K562 (cell line): Measurements from ENCODE around the gene FN3K. TPM values are rescaled to one million over a fixed set of nuclear protein-coding genes. Genes with fewer than 3 reads are reported as not detected.

Experiments used
- ATAC-seq: fragments of 200-7000 bp; cut with Tn5 transposase; 3 replicates; pipeline ENCODE4 v1.9.1; 2020; ENCODE audit warnings: moderate library complexity
- BruUV-seq: library from RNA; stranded (reverse); fragments of 400-500 nt; replicated peaks from 2 replicates; lab custom pipeline; 2021; lab: Mats Ljungman, UMichigan
- CTCF ChIA-PET: fragments of 300-600 bp; formaldehyde crosslinking; extraction: SDS; loops from one replicate; lab custom pipeline; 2021; ENCODE audit warnings: low intra/inter-chr PET ratio; lab: Yijun Ruan, JAX
- POLR2A ChIA-PET: fragments of 300-600, 350-650 bp; sonication (Branson Sonifier 250); formaldehyde crosslinking; extraction: SDS; loops from one replicate; lab custom pipeline; 2021; ENCODE audit warnings: antibody characterized with exemption, inconsistent platforms; lab: Yijun Ruan, JAX
- DNase-seq, 4 experiments: peaks; one replicate each; pipeline versions ENCODE4 v3.0.0 to v3.0.0-alpha.2; 2011 to 2018; ENCODE audit warnings: low spot score in 3 of 4, mixed read lengths in 3 of 4; ENCODE audit errors: extremely low read depth in 1 of 4
- FAIRE-seq: peaks from 2 replicates; lab custom pipeline; 2011; peaks lifted over from hg19 to GRCh38; lab: Jason Lieb, UNC
- H2AFZ ChIP-seq: 2 replicates; pipeline ENCODE4 v1.6.0; 2011; ENCODE audit warnings: low read depth, low read length, control low read depth, inconsistent platforms
- H3K27ac ChIP-seq: fragments of 200-600 bp; 3 replicates; pipeline ENCODE4 v1.8.0; 2011; ENCODE audit warnings: low read depth, mild to moderate bottlenecking, control low read depth, inconsistent platforms, low read length, moderate library complexity, mixed read lengths; ENCODE audit errors: extremely low read depth
- H3K27me3 ChIP-seq, 2 experiments: fragments of 300-600 bp in 1 of 2; 2 replicates in 1 of 2; 3 replicates in 1 of 2; pipeline versions ENCODE4 v1.6.0 to v1.8.0; 2011; ENCODE audit warnings: inconsistent platforms in 2 of 2, low read length in 2 of 2, mild to moderate bottlenecking in 1 of 2, mixed read lengths in 1 of 2, moderate library complexity in 1 of 2; ENCODE audit not compliant: control insufficient read depth in 2 of 2, insufficient read depth in 2 of 2
- H3K36me3 ChIP-seq: fragments of 300-600 bp; 3 replicates; pipeline ENCODE4 v1.8.0; 2011; ENCODE audit warnings: mild to moderate bottlenecking, low read length, inconsistent platforms; ENCODE audit not compliant: control insufficient read depth, insufficient read depth
- H3K4me1 ChIP-seq, 2 experiments: fragments of 200-600 bp in 1 of 2; replicated peaks in 1 of 2; 2 replicates in 1 of 2; 3 replicates in 1 of 2; pipeline versions ENCODE4 v1.5.1 to v1.8.0; 2011; ENCODE audit warnings: inconsistent platforms in 2 of 2, low read length in 2 of 2, mild to moderate bottlenecking in 1 of 2, mixed read lengths in 1 of 2, moderate library complexity in 1 of 2; ENCODE audit not compliant: control insufficient read depth in 2 of 2, insufficient read depth in 2 of 2
- H3K4me2 ChIP-seq: 2 replicates; pipeline ENCODE4 v1.6.1; 2011; ENCODE audit warnings: low read length, control low read depth, inconsistent platforms, mixed read lengths; ENCODE audit not compliant: insufficient read depth
- H3K4me3 ChIP-seq: fragments of 200-600 bp; sonication (generic), shearing (Covaris generic); 2 replicates; pipeline ENCODE4 v1.5.1; 2016; ENCODE audit warnings: control low read depth, inconsistent platforms
- H3K79me2 ChIP-seq: fragments of 200-600 bp; 3 replicates; pipeline ENCODE4 v1.8.0; 2011; ENCODE audit warnings: low read length, inconsistent platforms; ENCODE audit not compliant: control insufficient read depth, insufficient read depth
- H3K9ac ChIP-seq, 2 experiments: 2 replicates each; pipeline versions ENCODE4 v1.6.0 to v1.6.1; 2011; ENCODE audit warnings: low read depth in 2 of 2, low read length in 2 of 2, control low read depth in 1 of 2, inconsistent platforms in 1 of 2, mild to moderate bottlenecking in 1 of 2, mixed read lengths in 1 of 2; ENCODE audit not compliant: insufficient read depth in 1 of 2
- H3K9me1 ChIP-seq: one replicate; pipeline ENCODE4 v1.6.0; 2011; ENCODE audit warnings: inconsistent platforms, mild to moderate bottlenecking, low read length, moderate library complexity; ENCODE audit not compliant: control insufficient read depth, insufficient read depth
- H3K9me3 ChIP-seq: replicated peaks from 2 replicates; pipeline ENCODE4 v1.5.1; 2011; ENCODE audit warnings: low read depth, low read length, inconsistent platforms; ENCODE audit not compliant: control insufficient read depth, insufficient read depth
- H4K20me1 ChIP-seq: replicated peaks from 2 replicates; pipeline ENCODE4 v1.6.1; 2011; ENCODE audit warnings: low read length, inconsistent platforms, mixed read lengths; ENCODE audit not compliant: control insufficient read depth, insufficient read depth
- CTCF ChIP-seq, 3 experiments: IDR thresholded peaks in 2 of 3; conservative IDR thresholded peaks in 1 of 3; 2 replicates each; pipeline ENCODE4 v1.5.1; 2011 to 2012; ENCODE audit warnings: low read length in 3 of 3, mild to moderate bottlenecking in 3 of 3, control low read depth in 2 of 3, improper control_type of control experiment in 1 of 3, inconsistent platforms in 1 of 3, low read depth in 1 of 3, mixed read lengths in 1 of 3, moderate library complexity in 1 of 3; ENCODE audit not compliant: insufficient read depth in 2 of 3
- E2F6 ChIP-seq, 2 experiments: IDR thresholded peaks; 2 replicates each; pipeline ENCODE4 v1.6.1; 2011; ENCODE audit warnings: borderline replicate concordance in 1 of 2, control low read depth in 1 of 2, low read depth in 1 of 2, low read length in 1 of 2, mild to moderate bottlenecking in 1 of 2, mixed read lengths in 1 of 2, moderate library complexity in 1 of 2; ENCODE audit not compliant: insufficient read depth in 1 of 2, insufficient read length in 1 of 2, poor library complexity in 1 of 2, severe bottlenecking in 1 of 2; ENCODE audit errors: extremely low read depth in 1 of 2
- ETV6 ChIP-seq, 3 experiments: fragments of 150-350 bp in 1 of 3; sonication (generic) in 1 of 3; formaldehyde crosslinking in 1 of 3; IDR thresholded peaks; 2 replicates each; pipeline versions ENCODE4 v1.6.1 to v1.8.0; 2014 to 2022; ENCODE audit warnings: borderline replicate concordance in 2 of 3, low read depth in 2 of 3, antibody characterized with exemption in 1 of 3, low read length in 1 of 3, mild to moderate bottlenecking in 1 of 3, missing genetic modification reagents in 1 of 3
- FOXJ3 ChIP-seq: sonication (generic); formaldehyde crosslinking; IDR thresholded peaks from 2 replicates; pipeline ENCODE4 v1.4.0; 2020; ENCODE audit warnings: mild to moderate bottlenecking, missing genetic modification reagents
- RCOR1 ChIP-seq, 2 experiments: IDR thresholded peaks; 2 replicates each; pipeline ENCODE4 v1.6.1; 2012; ENCODE audit warnings: low read depth in 2 of 2, low read length in 2 of 2, borderline replicate concordance in 1 of 2, improper control_type of control experiment in 1 of 2
- SMC3 ChIP-seq: conservative IDR thresholded peaks from 2 replicates; pipeline ENCODE4 v1.6.1; 2011; ENCODE audit warnings: low read depth, low read length, improper control_type of control experiment; ENCODE audit not compliant: insufficient read depth
- ZBTB33 ChIP-seq: sonication (generic); formaldehyde crosslinking; IDR thresholded peaks from 2 replicates; pipeline ENCODE4 v1.8.1; 2023; ENCODE audit warnings: mild to moderate bottlenecking, missing genetic modification reagents
- ZKSCAN3 ChIP-seq: fragments of 250-450 bp; sonication (Bioruptor Pico); IDR thresholded peaks from 2 replicates; pipeline ENCODE4 v1.4.0; 2020
- WGBS: fragments of 100-300 bp; shearing (Covaris generic); methylation state at CpG from one replicate; pipeline ENCODE4 v1.1.6; 2016; ENCODE audit warnings: low coverage, mixed read lengths; ENCODE audit not compliant: insufficient coverage; ENCODE audit errors: missing lambda C conversion rate; 5-methylcytosine and 5-hydroxymethylcytosine counted together
- in situ Hi-C: fragments of 300-500 bp; cut with MboI; formaldehyde crosslinking; loops from 4 replicates; pipeline ENCODE4 v1.15.0; 2018; ENCODE audit warnings: inconsistent platforms, mixed read lengths
- intact Hi-C: fragments of 100-400 bp; cut with micrococcal nuclease; formaldehyde crosslinking; loops from 2 replicates; pipeline ENCODE4 v1.14.2; 2022
- polyA plus RNA-seq, 8 experiments: library from polyadenylated mRNA; depleted of rRNA in 4 of 8; stranded (reverse) in 5 of 8; unstranded in 3 of 8; fragments of >200 nt; fragmentation: Nextera tagmentation in 2 of 8; fragmentation: Illumina TruSeq in 1 of 8; extraction: Ambion mirVana in 2 of 8; extraction: Trizol in 1 of 8; gene quantifications; 2 replicates each; pipeline versions ENCODE4 v1.2.1 to v1.2.3, GENCODE V29; 2011 to 2014; ENCODE audit warnings: inconsistent platforms in 1 of 8, missing spikeins in 1 of 8
- total RNA-seq, 7 experiments: library from RNA; depleted of rRNA in 6 of 7; stranded (reverse); fragments of >200 nt in 6 of 7; fragmentation: Illumina TruSeq in 2 of 7; extraction: Trizol in 2 of 7; gene quantifications; 2 replicates each; pipeline versions ENCODE4 v1.2.1 to v1.2.3, GENCODE V29; 2011 to 2021; ENCODE audit warnings: low replicate concordance in 1 of 7

Gene FN3K
- total and polyA plus RNA-seq, 9 of the 15 experiments (the other 6 are each of a cell fraction or from before 2014, with no cell fraction given), result 0.08 to 22.7 (median 3.8) TPM

GRCh38 chr17:82713071-82713723 is 22.2 kb upstream of the FN3K start:
- WGBS, result 60% methylated on average over 23 of the region's 35 CpGs
- TF ChIP-seq RCOR1 (IDR thresholded peaks at IDR 0.05; ENCODE audit: borderline replicate concordance in 1 of 2, low read depth in 2 of 2, low read length in 2 of 2) (no peak), FOXJ3 (CRISPR knock-in tag) (no peak), ETV6 (IDR thresholded peaks at IDR 0.05; ENCODE audit: borderline replicate concordance in 1 of 2, low read depth in 2 of 2, low read length in 1 of 2) (no peak), ETV6 (CRISPR knock-in tag; IDR thresholded peaks at IDR 0.05; ENCODE audit: borderline replicate concordance) (no peak), ZBTB33 (peak; percentile 67; the same call in 1 of the 2 replicates), CTCF (IDR thresholded peaks at IDR 0.05 in 2 of 3, conservative IDR thresholded peaks at IDR 0.05 in 1 of 3; ENCODE audit: insufficient read depth in 2 of 3, low read depth in 1 of 3, low read length in 3 of 3) (peak in 1 of 3 experiments; percentile 50; a peak in 2 of 6 replicates), ZKSCAN3 (CRISPR knock-in tag) (no peak), SMC3 (no peak), E2F6 (IDR thresholded peaks at IDR 0.05; ENCODE audit: borderline replicate concordance in 1 of 2, extremely low read depth in 1 of 2, insufficient read depth in 1 of 2, insufficient read length in 1 of 2, low read depth in 1 of 2, low read length in 1 of 2, poor library complexity in 1 of 2, severe bottlenecking in 1 of 2) (peak in 1 of 2 experiments; percentile 17)
- Histone ChIP-seq H3K9me3 (no peaks in the 10 kb centered on the region), H3K27me3 (no peaks in the 10 kb centered on the region; a peak in 1 of 5 replicates), H3K79me2 (peaks cover 17% of the 10 kb centered on the region), H3K9ac (no peak overlapping the region; a peak in 1 of 4 replicates), H3K9me1 (no peaks in the 10 kb centered on the region), H3K36me3 (no peaks in the 10 kb centered on the region), H3K4me1 (peaks cover 5 to 53% of the 10 kb centered on the region in 2 experiments; a peak in 4 of 5 replicates), H3K27ac (no peak overlapping the region), H2AFZ (no peak overlapping the region), H3K4me2 (no peak overlapping the region), H4K20me1 (no peaks in the 10 kb centered on the region), H3K4me3 (no peak overlapping the region)
- no TSS peak for BruUV-seq
- FAIRE-seq (no peak), ATAC-seq (no peak), DNase-seq (no peak)
- in situ Hi-C loops (no loop called here), intact Hi-C loops (no loop called here)
- POLR2A ChIA-PET, result interaction anchor here (0.5 to 1.0 kb wide), 2 partner anchors 12 to 13 kb away, joined by 4 to 5 read pairs; no protein-coding TSS in a partner anchor
- CTCF ChIA-PET, result no interaction called here
